ENCODE data around the gene BMS1. TPM values are rescaled to one million over a fixed set of nuclear protein-coding genes. Genes with fewer than 3 reads are reported as not detected.
"Not testable (repeated sequence)": the region's sequence is repeated elsewhere in the genome, so short reads cannot be mapped to it uniquely, and the experiment has no call there.

The BMS1 gene
- total RNA-seq, 1 experiment from 2014 or later, result 18.6 TPM

GRCh38 chr10:42781893-42782445 lies 626 bp upstream of the BMS1 start:
- peak; percentile 4 for DNase-seq (ENCODE audit: low read depth, low spot score)
- in situ Hi-C loops (cut with HindIII; ENCODE audit: low pct_unique_long_range_greater_than_20kb, low sequenced_read_pairs), result no loop called here

DNA sequence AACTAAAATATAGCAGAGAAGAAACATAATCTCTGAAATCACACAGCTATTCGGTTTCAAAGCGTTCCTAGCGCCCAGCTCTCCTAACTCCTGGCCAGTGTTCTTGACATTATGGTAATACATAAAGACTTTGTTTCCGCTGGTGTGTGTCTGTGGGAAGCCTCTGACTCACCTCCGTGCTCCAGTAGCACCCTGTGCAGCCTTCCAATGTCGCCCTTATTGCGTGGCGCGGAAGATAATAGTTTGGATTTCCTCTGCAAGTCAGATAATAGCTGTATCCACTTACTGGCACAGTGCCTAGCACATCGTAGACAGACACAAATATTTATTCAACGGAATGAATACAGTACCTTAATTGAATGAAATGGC lies 570 bp downstream of the BMS1 start:
- in situ Hi-C loops (cut with HindIII; ENCODE audit: low pct_unique_long_range_greater_than_20kb, low sequenced_read_pairs), result no loop called here
- DNase-seq (ENCODE audit: low read depth, low spot score), result peak; percentile 30

DNA sequence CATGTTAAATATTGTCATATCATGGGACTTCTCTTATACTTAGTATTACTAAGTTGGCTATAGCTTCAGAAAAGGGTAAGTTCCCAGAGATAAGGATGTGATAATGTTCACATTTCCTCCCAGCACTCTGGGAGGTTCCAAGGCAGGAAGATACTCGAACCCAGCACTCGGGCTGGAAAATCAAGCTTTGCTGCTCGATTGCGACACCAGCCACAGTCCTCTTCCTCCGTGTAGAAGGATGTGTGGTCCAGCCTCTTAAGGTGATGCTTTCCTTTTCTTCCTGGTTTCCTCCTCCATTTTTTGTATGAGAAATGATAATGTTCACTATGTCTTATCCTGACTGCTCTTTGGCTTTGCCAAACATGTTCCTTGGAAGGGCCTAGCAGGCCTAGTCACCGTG lies 3.2 kb downstream of the BMS1 start:
- in situ Hi-C loops (cut with HindIII; ENCODE audit: low pct_unique_long_range_greater_than_20kb, low sequenced_read_pairs), result no loop called here
- no peak for DNase-seq (ENCODE audit: low read depth, low spot score)

DNA sequence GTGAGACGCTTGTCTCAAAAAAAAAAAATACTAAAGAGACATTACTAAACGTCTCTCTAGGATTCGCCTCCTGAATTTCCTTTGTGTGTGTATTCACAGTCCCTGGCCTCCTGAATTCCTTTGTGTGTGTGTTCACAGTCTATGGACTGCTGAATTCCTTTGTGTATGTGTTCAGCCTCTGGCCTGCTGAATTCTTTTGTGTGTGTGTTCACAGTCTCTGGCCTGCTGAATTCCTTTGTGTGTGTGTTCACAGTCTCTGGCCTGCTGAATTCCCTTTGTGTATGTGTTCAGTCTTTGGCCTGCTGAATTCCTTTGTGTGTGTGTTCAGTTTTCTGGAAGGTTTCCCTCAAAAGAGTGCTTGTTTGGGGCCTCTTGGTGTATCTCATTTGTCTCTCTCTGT lies 8.2 kb downstream of the BMS1 start:
- DNase-seq (ENCODE audit: low read depth, low spot score), result no peak
- in situ Hi-C loops (cut with HindIII; ENCODE audit: low pct_unique_long_range_greater_than_20kb, low sequenced_read_pairs), result no loop called here

DNA sequence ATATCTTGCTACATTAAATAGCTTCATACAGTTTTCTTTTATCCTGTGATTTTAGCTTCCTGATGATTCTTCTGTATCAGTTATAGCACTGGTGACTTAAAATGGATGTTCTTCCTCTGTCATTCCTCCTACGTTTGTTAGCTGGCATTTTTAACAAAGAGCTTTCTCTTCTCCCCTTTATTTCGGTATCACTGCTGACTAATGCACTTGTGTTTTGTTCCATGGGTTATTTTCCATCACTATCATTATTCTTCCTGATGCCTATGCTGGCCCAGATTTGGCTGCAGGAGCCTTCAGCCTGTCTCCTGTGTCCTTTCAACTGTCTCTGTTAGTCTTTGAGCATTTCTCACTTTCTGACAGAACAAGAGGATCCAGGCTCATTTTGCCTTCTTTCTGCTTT lies 13.1 kb downstream of the BMS1 start:
- DNase-seq (ENCODE audit: low read depth, low spot score), result peak; percentile 6
- in situ Hi-C loops (cut with HindIII; ENCODE audit: low pct_unique_long_range_greater_than_20kb, low sequenced_read_pairs), result no loop called here

DNA sequence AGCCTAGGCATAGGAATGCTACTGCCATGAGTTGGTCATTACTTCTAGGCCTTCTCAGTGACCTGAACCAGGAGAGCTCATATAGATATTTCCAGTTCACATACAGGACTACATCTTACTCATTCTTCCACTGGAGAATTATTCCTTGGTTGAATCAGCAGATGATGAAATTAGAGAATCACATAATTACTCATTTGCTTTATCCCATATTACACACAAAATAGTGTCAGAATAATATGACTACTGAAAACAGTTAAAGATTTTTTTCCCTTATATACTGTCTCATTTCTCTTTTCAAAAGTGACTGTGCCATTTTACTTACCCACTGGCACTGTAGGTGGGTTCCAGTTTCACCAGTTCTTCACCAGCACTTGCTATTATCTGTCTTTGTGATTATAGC lies 18.5 kb downstream of the BMS1 start:
- no peak for DNase-seq (ENCODE audit: low read depth, low spot score)
- in situ Hi-C loops (cut with HindIII; ENCODE audit: low pct_unique_long_range_greater_than_20kb, low sequenced_read_pairs), result no loop called here

DNA sequence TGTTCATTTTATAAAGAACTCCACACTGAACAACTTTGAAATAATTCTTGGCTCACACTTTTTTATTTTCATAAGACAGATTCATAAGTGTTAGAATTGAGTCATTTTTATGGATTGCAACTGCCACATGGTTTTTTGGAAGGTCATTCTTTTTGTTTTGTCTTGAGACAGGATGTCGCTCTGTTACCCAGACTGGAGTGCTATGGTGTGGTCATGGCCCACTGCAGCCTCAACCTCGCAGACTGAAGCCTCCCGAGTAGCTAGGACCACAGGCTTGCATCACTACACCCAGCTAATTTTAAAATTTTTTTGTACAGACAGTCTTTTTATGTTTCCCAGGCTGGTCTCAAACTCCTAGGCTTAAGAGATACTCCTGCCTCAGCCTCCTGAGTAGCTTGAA lies 20.3 kb downstream of the BMS1 start:
- in situ Hi-C loops (cut with HindIII; ENCODE audit: low pct_unique_long_range_greater_than_20kb, low sequenced_read_pairs), result no loop called here
- DNase-seq (ENCODE audit: low read depth, low spot score), result no peak

- in situ Hi-C loops (cut with HindIII; ENCODE audit: low pct_unique_long_range_greater_than_20kb, low sequenced_read_pairs), result no loop called here
Observed at GRCh38 chr10:42809676-42810075, 27.1 kb downstream of the BMS1 start.

GRCh38 chr10:42812028-42812427 lies 29.4 kb downstream of the BMS1 start:
- DNase-seq (ENCODE audit: low read depth, low spot score), result no peak
- in situ Hi-C loops (cut with HindIII; ENCODE audit: low pct_unique_long_range_greater_than_20kb, low sequenced_read_pairs), result no loop called here

More at GRCh38 chr10:42809676-42810075, 27.1 kb downstream of the BMS1 start:
- no peak for DNase-seq (ENCODE audit: low read depth, low spot score)

- in situ Hi-C loops (cut with HindIII; ENCODE audit: low pct_unique_long_range_greater_than_20kb, low sequenced_read_pairs); DNase-seq (ENCODE audit: low read depth, low spot score): not testable (repeated sequence)
Observed at GRCh38 chr10:42813989-42814687, 31.5 kb downstream of the BMS1 start.

DNA sequence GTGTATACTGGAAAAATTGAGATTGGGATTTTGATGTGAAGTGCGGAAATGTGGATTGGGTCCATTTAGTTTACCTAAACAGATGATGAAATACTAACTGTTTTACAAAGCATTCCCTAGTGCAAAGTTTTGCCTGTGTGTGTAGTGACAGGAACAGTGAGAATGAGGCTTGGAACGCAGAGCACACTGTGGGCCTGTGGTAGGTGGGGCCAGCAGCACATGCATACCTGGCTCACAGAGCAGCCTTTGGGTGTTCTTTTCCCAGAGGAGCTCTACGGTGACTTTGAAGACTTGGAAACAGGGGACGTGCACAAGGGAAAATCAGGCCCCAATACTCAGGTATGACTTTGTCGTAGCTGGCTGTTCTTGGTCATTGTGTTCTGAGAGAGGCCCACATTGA lies 33.7 kb downstream of the BMS1 start:
- DNase-seq (ENCODE audit: low read depth, low spot score); in situ Hi-C loops (cut with HindIII; ENCODE audit: low pct_unique_long_range_greater_than_20kb, low sequenced_read_pairs): not testable (repeated sequence)

DNA sequence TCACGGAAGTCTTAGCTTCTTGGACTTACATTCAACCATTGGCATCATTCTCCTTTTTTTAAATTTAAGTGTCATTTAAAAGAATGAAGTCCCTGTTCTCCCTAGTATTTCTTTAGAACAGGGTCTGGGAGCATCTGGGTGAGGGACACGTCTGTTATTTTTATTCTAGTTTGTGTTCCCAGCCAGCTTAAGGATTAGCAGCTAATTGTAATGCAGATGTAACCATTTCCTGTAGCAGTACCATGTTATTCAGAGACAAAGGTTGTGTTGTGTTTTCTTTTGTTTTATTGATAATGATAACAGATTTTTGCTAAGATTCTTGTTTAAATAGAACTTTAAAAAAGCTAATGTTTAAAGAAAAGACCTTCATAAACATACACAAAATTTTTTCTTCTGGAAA lies 34.3 kb downstream of the BMS1 start:
- in situ Hi-C loops (cut with HindIII; ENCODE audit: low pct_unique_long_range_greater_than_20kb, low sequenced_read_pairs), result no loop called here
- no peak for DNase-seq (ENCODE audit: low read depth, low spot score)

GRCh38 chr10:42817417-42817816 lies 34.8 kb downstream of the BMS1 start:
- in situ Hi-C loops (cut with HindIII; ENCODE audit: low pct_unique_long_range_greater_than_20kb, low sequenced_read_pairs), result not testable (repeated sequence)

GRCh38 chr10:42826759-42827158 lies 44.2 kb downstream of the BMS1 start:
- in situ Hi-C loops (cut with HindIII; ENCODE audit: low pct_unique_long_range_greater_than_20kb, low sequenced_read_pairs); DNase-seq (ENCODE audit: low read depth, low spot score): not testable (repeated sequence)

More at GRCh38 chr10:42817417-42817816, 34.8 kb downstream of the BMS1 start:
- not testable (repeated sequence) for DNase-seq (ENCODE audit: low read depth, low spot score)

GRCh38 chr10:42827201-42827600 lies 44.6 kb downstream of the BMS1 start:
- in situ Hi-C loops (cut with HindIII; ENCODE audit: low pct_unique_long_range_greater_than_20kb, low sequenced_read_pairs), result no loop called here
- DNase-seq (ENCODE audit: low read depth, low spot score), result no peak

GRCh38 chr10:42828391-42828790 lies 45.8 kb downstream of the BMS1 start:
- in situ Hi-C loops (cut with HindIII; ENCODE audit: low pct_unique_long_range_greater_than_20kb, low sequenced_read_pairs); DNase-seq (ENCODE audit: low read depth, low spot score): not testable (repeated sequence)

GRCh38 chr10:42830237-42830636 lies 47.6 kb downstream of the BMS1 start:
- DNase-seq (ENCODE audit: low read depth, low spot score), result peak; percentile 26
- in situ Hi-C loops (cut with HindIII; ENCODE audit: low pct_unique_long_range_greater_than_20kb, low sequenced_read_pairs), result no loop called here

GRCh38 chr10:42836096-42836495 lies 53.5 kb downstream of the BMS1 start:
- DNase-seq (ENCODE audit: low read depth, low spot score), result no peak
- in situ Hi-C loops (cut with HindIII; ENCODE audit: low pct_unique_long_range_greater_than_20kb, low sequenced_read_pairs), result no loop called here

GRCh38 chr10:42836771-42837468 lies 54.3 kb downstream of the BMS1 start:
- no peak for DNase-seq (ENCODE audit: low read depth, low spot score)
- in situ Hi-C loops (cut with HindIII; ENCODE audit: low pct_unique_long_range_greater_than_20kb, low sequenced_read_pairs), result no loop called here

All from SK-MEL-5 (cell line).